Suppressor macrophage (primary cell): ENCODE measurements around the gene ADTRP.

Experiments
- DNase-seq, 4 experiments: peaks; one replicate each; pipeline ENCODE4 v3.0.0-alpha.2; 2020 to 2022
- total RNA-seq, 17 experiments: gene quantifications; one replicate each; lab custom pipeline; 2026; ENCODE audit warnings: mixed read lengths in 6 of 17, inconsistent platforms in 3 of 17; lab: John Stamatoyannopoulos, UW

Gene ADTRP, protein sequence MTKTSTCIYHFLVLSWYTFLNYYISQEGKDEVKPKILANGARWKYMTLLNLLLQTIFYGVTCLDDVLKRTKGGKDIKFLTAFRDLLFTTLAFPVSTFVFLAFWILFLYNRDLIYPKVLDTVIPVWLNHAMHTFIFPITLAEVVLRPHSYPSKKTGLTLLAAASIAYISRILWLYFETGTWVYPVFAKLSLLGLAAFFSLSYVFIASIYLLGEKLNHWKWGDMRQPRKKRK
- total RNA-seq = 1.5 to 7.3 (median 2.4) reads per million in 17 experiments

DNA sequence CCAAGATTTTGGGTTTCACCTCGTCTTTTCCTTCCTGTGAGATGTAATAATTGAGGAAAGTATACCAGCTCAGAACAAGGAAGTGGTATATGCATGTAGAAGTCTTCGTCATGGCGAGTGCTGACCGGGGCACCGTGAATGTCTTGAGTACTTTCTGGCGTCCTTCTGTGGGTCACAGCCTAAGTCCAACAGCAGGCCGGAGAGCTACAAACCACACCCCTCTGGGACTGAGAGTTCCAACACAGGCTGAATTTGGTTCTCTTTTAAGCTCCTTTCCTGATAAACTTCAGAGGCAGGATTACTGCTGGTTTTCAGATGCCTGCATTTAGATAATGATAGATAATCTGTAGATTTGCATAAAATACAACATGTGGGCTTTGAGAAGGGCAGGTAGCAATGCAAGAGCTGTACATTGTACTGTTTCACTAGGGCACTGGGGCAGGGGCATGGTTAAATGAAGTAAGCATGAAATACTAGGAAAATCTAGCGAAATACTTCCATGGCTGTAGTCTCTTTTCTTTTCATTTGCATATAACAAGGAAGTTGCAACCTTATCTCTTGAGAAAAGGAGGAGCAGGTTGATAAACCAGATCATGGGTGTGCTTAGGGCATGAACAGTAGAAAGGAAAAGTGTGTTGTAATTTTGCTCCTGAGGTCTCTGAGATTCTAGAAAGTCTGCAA is at the start of gene ADTRP:
Gene ADTRP (minus strand): TSS at position 156 of the 681 bp plus-strand sequence. CDS start 44 bp downstream, at position 112.
- DNase-seq = peak; percentile 62 to 74 (median 68)

DNA sequence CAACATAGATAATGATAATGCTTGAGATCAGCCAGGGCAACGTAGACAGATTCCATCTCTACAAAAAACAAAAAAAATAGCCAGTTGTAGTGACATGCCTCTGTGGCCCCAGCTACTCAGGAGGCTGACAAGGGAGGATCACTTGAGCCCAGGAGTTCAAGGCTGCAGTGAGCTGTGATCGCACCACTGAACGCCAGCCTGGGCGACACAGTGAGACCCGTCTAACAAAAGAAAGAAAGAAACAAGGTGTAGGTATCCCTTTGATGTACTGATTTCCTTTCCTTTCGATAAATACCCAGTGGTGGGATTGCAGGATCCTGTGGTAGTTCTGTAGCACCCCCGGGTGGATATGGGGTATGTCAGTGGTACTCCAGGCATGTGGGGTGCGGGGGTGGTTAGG is 48.2 kb upstream of the ADTRP start:
- no peak for DNase-seq

DNA sequence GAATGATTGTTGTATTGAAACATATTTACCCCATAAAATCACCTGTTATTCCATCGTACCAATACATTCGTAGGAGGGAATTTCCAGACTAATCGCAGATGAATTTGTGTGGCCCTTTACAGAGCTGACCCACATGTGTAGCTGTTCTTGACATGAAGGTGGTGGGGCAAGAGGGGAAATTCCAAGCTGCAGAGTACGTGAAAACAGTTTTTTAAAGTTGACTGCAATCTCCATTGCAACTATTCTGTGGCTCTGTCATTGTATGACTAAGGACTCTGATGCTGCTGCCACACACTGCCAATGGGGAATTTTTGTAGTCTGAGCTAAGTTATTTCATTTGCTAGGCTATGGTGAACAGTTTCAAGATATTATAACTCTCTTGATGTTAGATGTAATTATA is 46.4 kb upstream of the ADTRP start:
- peak; percentile 48 to 66 (median 52) for DNase-seq

DNA sequence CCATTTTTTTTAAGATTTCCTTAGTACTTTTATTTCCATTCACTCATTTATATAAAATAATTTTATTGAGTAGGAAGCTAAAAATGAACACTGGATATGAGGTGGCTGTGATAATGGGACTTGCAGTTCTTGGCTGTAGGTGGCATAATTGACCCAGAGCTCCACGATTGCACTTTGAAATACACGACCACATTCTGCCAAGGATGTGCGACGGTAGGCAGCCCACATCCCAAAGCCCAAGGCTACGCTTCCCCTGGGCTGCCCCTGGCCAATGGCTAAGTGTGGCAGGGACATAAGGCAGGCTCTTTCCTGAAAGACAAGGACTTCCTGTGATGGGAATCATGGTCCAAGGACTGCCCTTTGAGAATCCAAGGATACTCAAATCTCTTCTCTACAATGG is 43.7 kb upstream of the ADTRP start:
- DNase-seq = no peak

DNA sequence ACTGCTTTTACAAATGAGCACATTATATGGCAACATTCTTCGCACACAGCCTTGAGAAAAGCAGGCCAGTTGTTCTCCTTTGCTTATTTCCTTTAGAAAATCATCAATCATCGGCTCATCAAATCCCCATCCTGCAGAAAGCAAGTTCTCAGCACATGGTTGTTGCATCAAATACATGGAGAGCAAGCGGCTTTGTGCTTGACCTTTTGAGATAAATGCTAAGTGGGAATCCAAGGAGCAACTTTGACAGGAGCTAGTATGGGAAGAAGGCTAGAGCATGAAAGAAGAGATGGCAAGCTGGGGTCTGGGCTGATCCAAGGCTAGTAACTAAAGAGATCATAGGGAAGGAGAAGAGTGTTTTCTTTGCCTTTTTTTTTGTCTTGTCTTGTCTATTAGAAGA is 43.2 kb upstream of the ADTRP start:
- no peak for DNase-seq

DNA sequence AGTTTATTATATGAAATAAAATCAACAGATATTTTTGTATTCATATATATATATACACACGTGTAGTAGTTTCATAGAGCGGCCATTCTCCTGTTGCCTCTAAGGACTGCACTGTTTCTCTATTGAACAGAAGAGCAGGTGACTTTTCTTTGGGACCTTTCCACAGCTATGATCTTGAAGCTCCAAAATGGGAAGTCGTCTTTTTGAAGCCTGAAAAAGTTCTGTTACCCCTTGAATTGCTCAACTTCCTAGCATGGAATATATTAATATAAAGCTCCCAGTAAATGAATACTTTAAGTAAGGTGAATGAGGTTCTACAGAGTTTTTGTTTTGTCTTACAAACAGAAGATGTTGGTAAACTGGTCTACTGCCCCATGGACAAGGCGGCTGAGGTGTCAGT is 42.2 kb upstream of the ADTRP start:
- DNase-seq = peak in 3 of 4 experiments; percentile 44 to 65 (median 58)

DNA sequence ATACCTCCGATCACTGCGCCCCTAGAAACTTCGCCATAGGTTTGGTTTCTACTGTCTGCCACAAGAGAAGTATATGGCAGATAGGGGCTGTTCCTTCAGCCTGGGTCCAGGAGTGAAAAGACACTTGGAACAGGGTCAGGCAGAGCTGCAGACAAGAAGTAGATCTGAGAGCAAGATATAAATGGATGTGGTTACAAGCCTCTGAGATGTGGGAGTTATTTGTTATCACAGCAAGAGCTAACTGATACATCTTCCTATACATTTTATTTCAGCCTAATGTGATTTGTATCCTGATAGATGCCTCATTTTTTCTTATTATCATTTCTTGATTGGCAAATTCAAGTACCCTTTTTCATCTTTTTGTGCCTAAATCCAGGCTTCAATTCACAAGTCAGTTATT is 40.9 kb upstream of the ADTRP start:
- no peak for DNase-seq

DNA sequence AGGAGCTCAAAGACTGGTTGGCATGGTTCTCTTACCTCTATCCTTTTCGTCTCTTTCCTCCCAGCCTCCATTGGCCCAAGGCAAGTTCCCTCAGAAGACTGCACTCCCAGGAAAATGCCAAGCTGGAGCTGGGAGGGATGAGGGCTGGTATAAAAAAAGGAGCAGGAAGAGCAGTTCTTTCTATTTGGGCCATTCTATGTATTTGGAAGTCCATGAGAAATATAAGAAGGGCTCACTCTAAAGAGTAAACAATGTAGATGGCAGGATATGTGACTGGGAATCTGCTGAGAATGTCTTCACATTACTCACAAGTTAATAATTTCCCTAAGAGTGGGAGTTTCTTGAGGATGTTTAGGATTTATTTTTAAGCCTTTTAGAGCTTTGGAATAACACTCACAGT is 36.6 kb upstream of the ADTRP start:
- DNase-seq = no peak

DNA sequence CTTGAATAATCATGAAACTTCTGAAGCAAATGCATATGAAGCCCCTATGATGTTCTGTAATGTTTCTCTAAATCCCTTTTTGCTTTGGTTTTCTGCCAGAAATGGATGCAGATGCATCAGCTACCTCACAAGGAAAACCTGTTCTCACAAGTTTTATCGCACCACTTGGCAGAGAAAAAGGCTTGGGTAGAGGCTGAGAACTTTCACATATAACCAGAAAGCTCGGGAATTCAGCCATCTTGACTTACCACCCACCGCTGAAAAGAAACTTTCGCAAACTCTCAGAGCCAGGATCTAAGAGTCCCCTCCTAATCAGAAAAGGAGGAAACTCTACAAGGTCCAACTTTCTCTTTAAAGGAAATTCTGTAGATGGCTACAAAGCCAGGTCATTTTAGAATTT is 36.2 kb upstream of the ADTRP start:
- DNase-seq = no peak

DNA sequence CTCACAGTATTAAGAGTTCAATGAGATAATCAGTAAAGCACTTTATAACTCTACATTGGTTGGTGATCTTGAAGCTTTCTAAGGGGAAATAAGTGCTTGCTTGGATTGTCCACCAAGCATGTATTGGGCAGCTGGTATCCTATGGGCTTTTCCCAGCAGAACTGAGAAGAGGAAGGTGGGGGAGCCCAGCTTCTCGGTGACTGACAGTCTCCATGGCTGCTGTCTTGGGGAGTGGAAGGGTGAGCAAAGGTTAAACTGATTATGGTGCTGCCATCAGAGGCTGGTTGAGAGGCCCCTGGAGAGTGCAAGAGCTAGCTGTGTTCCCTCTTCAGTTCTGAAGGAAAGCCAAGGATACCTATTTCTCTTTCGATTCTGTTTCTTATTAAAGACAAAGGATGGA is 35.5 kb upstream of the ADTRP start:
- peak in 2 of 4 experiments; percentile 29 to 37 for DNase-seq

DNA sequence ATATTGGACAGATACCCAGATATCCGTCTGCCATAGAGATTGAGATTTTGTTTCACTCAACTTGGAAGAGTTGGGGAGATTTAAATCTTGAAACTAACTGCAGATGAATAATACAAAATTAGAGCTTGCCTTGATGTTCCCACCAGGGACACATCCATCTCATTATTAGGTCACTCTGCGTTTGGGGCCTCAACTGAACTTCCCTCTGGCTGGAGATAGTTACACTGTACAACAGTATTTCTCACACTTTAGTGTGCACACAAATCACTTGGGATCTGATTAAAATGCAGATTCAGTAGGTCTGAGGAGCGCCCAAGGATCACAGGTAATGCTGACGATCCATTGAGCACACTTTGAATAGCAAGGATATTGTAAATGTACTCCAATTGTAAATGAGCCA is 35.0 kb upstream of the ADTRP start:
- no peak for DNase-seq

DNA sequence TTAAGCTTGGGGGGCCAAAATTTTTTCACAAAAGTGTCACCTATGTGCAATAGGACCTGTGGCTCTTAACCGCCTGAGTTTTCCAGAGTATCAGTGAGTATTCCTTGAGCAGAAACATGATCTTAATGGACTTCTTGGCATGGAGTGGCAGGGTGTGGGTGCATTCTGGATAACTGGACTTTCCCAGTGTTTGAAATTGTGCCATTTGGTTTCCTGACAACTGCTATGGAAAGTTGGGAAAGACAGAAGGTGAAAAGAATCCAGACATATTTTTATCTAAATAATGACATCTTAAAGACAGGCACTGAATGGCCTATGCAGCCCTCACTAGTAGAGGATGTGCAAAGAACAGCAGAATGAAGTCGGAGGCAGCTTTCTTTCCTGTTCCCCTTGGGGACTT is 34.3 kb upstream of the ADTRP start:
- no peak for DNase-seq

DNA sequence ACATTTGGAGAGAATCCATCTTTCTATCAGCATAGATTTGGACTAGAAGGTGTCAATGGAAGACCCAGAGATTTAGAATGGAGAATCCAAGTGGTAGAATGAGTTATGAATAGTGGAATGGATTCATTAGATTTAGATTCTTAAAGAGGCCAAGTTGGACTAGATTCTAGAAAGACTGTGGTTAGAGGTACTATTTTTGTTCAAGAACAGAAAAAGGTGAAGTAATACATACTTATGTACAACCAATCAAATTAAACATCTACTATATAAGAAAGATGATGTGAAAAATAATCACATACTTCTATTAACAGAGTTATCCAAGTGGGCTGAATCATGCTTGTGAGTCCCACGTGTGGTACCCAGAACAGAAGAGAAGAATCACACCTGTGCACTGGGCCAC is 33.8 kb upstream of the ADTRP start:
- no peak for DNase-seq

DNA sequence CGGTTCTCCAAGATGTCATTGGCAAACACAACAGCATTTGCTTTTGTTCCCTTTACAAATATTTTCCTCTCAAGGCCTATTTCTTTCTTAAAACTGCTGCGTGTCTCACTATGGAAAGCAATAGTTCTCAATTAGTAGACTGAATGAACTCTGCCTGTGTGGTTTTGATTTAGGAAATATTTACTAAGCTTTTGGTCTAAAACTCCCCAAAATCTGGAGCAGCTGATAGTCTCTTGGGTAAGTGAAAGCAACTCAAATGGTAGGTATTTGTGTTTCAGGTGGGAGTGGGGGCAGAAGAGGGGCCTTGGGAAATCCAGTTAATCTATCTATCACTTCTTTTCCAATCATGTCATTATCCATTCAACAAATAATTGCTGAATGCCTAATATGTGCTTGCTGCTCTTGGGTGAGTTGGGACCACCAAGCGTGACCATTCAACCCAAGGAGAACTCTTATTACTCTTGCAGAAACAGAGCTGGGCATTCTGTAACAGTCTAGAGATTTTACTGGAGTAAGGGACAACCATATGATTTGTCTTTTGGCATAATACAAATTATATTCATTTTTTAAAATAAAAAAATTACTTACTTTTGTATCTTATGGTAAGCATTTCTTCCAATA is 33.2 kb upstream of the ADTRP start:
- no peak for DNase-seq

DNA sequence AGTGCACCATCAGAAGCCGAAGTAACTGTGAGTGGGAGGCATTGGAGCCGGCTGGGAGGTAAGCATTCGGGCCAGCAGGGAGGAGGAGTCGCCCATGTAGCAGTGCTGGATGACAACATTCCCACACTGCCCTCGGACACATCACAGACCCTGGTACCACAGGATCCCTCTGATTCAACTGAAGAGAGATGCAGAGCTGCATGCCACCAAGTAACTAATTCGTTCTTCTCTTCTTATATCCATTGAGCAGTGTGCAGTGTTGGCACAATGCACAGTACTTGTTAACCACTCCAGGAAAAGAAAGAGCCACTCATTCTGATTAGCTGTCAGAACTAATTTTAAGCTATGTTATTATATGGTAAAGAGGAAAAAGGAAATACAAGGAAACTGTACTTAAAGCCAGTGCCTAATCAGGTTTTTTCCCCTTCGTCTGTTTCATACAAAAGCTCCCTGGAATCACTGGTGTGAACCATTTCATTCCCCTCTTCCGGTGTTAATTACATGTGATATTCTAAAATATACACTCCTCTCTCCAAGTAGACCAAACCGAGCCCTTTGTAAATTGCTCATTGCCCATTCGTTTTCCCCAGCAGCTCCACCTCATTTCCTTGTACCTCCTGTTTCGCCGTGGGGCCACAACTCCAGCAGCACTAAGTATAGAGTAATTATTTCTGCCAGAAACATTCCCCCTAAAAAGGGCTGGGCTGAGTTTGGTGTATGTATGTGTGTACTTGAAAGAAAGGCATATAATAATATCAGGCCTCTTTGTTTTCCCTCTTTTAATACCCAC is 32.4 kb upstream of the ADTRP start:
- no peak for DNase-seq

DNA sequence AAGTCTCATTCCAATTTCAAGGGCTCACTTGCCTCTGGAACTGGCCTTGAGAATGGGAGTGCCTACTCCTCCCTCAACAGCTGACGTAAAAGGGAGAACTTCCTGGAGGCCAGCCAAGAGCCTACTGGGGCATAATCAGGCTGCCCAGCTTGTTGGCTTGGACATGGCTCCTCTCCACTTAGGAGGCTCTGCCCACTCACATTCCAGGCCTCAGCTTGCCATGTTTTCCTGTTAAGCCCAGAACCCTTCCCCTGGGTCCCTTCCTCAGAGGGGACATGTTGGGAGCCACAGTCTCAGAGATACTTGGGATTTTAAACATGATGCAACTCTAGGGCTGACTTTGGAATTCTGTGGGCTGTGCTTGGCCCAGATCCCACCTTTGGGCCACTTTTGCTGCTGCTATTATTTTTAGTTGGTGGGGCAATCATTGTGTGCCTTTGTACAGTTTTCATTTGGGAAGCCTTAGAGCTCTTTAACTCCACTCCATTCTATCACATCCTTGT is 31.5 kb upstream of the ADTRP start:
- DNase-seq = peak; percentile 40 to 67 (median 59)

DNA sequence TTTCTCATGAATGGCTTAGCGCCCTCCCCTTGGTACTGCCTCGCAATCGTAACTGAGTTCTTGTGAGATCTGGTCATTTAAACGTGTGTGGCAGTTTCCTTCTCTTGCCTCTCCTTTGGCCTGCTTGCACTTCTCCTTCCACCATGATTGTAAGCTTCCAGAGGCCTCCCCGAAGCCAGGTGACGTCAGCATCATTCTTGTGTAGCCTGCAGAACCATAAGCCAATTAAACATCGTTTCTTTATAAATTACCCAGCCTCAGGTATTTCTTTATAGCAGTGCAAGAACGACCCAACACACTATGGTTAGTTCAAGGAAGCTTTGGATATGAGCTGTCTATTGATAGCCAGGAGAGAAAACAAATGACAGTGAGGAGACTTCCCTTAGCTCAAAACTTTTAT is 29.5 kb upstream of the ADTRP start:
- no peak for DNase-seq

DNA sequence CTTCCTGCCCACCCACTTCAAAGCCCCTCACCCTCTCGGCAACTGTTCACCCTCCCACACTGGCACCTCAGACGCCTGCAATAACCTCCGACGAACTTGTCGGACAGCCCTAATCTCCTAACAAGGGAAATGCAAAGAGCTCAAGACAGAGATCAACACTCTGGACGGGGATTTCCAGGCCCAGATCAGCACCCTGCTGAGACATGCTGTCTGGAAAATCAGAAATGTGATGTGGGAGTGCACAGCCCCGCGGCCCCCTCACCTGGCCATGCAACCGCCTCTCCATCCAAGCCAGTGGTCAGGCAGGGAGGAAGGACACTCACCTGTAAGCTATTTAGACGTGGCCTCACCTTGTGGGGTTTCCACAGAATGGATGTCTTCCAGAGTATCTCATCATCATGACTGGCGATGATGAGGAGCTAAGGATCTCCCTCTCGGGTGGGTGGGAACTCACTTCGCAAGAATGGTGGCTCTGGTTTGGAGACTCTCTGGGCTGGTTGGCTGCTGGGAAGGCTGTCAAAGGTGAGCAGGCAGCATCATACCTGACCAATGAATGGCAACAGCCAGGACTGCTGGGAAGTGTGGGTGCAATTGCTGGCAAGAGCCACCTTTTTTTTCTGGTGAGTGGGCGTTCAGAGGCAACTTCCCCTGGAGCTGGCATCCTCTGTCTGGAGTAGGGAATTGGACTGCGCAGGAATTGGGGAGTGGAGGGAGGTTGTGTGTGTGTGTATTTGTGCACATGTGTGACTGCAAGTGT is 28.1 kb upstream of the ADTRP start:
- DNase-seq = peak in 1 of 4 experiments; percentile 37

DNA sequence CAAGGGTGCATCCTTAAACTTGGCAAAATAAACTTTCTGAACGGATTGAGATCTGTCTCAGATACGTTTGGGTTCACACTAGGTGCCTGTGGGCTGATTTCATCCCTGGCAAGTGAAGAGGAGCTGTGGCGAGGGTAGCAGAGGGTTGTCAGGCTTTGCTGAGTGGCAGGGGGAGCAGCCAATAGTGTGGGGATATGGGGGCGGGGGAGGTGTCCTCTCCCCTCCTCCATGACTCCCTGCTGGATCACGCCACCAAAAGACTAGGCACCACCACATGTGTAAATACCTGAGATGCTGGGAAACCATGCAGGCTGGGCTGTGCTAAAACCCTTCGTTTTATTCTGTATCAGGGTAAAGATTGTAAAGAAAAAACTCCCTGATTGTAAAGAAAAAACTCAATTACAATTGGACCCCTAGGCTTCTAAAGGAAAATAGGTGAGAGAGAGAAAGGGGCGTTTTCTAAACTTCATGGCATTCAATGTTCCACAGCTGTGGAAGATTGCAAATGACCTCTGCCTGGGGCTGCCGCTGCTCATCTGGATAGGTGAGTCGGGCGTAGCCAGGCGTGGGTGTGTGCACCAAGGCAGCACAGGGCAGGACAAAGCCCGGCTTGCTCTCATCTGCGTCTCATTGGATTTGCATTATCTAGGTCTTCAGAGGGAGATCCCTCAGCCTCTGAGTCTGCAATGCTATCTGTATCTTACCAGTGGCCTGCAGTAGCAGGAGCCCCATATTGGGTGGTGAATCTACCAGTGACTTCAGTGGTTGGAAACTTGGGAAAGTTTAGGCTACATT is 26.9 kb upstream of the ADTRP start:
- no peak for DNase-seq

DNA sequence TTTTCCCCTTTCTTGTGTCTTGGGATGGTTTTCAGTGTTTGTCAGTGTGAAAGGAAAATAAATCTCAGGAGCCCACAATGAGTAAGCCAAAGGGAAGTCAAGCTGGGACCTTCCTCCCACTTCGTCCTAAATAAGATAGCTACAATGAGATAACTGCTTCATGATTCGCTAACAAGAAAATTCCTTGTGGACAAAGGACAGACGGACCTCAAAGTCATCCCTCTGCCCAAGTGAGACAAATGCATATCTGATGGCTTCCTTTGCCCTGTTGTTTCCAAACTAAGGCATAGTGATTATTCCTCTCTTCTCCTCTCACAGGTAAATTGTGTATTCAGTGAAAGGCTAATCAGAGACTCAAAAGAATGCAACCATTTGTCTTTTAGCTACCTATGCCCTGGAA is 26.1 kb upstream of the ADTRP start:
- DNase-seq = peak in 3 of 4 experiments; percentile 21 to 42 (median 36)

DNA sequence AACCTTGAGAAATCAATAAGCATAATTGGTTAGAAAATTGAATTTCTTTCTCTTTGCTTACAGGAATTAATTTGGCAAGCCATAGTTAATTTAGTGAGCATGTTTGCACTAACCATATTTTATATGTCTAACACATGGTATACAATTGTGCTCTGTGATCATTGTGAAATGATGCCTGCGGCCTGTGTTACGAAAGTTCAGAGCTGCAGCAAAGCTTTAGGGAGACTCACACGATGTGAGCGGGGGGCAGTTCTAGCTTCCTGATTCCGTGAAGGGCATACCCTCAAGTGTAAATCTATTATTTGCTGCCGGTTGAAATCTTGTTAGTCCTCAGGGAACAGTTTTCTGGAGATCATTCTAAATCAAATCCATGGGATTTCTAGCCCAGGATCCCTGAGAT is 25.5 kb upstream of the ADTRP start:
- peak; percentile 77 to 86 (median 84) for DNase-seq
